Measurements from ENCODE around the gene NUP93.

The NUP93 gene

GRCh38 chr16:56758432-56758831 is 28.5 kb downstream of the NUP93 start:
- H2AFZ ChIP-seq (ENCODE audit: low read length) = no peak overlapping the region
- no peaks in the 10 kb centered on the region for H3F3A ChIP-seq (ENCODE audit: insufficient read depth, low read length)
- no peaks in the 10 kb centered on the region for H3K36me3 ChIP-seq (replicated peaks; ENCODE audit: insufficient read depth, low read length)
- TF ChIP-seq EZH2phosphoT487 (IDR thresholded peaks at IDR 0.05; ENCODE audit: low read length) (no peak), EZH2 (optimal IDR thresholded peaks at IDR 0.05; ENCODE audit: low read depth, low read length) (no peak)
- TF ChIP-seq, protein P1, sequence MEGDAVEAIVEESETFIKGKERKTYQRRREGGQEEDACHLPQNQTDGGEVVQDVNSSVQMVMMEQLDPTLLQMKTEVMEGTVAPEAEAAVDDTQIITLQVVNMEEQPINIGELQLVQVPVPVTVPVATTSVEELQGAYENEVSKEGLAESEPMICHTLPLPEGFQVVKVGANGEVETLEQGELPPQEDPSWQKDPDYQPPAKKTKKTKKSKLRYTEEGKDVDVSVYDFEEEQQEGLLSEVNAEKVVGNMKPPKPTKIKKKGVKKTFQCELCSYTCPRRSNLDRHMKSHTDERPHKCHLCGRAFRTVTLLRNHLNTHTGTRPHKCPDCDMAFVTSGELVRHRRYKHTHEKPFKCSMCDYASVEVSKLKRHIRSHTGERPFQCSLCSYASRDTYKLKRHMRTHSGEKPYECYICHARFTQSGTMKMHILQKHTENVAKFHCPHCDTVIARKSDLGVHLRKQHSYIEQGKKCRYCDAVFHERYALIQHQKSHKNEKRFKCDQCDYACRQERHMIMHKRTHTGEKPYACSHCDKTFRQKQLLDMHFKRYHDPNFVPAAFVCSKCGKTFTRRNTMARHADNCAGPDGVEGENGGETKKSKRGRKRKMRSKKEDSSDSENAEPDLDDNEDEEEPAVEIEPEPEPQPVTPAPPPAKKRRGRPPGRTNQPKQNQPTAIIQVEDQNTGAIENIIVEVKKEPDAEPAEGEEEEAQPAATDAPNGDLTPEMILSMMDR (IDR thresholded peaks at IDR 0.05; ENCODE audit: low read length) = no peak
- no peaks in the 10 kb centered on the region for H3K4me1 ChIP-seq (ENCODE audit: low read length)
- H3K9me2 ChIP-seq (replicated peaks; ENCODE audit: insufficient read depth, low read length) = no peaks in the 10 kb centered on the region
- no peak overlapping the region for H3K4me2 ChIP-seq (ENCODE audit: low read depth, low read length)
- H3K9ac ChIP-seq (ENCODE audit: low read length) = no peak overlapping the region
- H3K27ac ChIP-seq (ENCODE audit: low read length) = no peak overlapping the region
- H3K79me2 ChIP-seq (ENCODE audit: low read length) = peaks cover 17% of the 10 kb centered on the region; the same call in 1 of the 2 replicates
- H3K4me3 ChIP-seq (ENCODE audit: low read length) = no peak overlapping the region
- H3K27me3 ChIP-seq (replicated peaks; ENCODE audit: insufficient read depth, low read length) = no peaks in the 10 kb centered on the region
- no peak for DNase-seq
- H4K20me1 ChIP-seq (ENCODE audit: insufficient read depth, low read length) = no peaks in the 10 kb centered on the region
- no peaks in the 10 kb centered on the region for H3K9me3 ChIP-seq (replicated peaks; ENCODE audit: insufficient read depth, low read length)

DNA sequence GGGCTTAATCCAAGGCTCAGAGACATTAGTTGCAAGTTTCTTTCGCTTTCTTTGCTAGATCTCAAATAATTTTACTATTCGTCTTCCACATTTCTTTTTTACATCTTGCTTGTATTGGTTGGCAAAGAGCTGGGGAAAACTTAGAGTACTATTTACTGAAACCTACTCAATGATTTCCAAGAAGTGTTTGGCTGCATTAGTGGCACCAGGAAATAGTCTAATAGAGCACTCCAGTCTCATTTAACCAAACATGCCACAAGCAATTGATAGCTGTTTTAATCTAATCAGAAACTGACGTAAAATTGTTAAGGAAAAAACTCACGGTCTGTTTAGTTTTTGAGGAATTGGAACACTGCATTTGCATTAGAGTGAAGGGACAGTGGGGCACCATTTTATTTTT is 29.0 kb downstream of the NUP93 start:
- H3K4me2 ChIP-seq (ENCODE audit: low read depth, low read length) = no peak overlapping the region
- TF ChIP-seq, protein P1 (IDR thresholded peaks at IDR 0.05; ENCODE audit: low read length) = no peak
- no peak for TF ChIP-seq EZH2phosphoT487 (IDR thresholded peaks at IDR 0.05; ENCODE audit: low read length)
- no peak for TF ChIP-seq EZH2 (optimal IDR thresholded peaks at IDR 0.05; ENCODE audit: low read depth, low read length)
- no peak overlapping the region for H3K9ac ChIP-seq (ENCODE audit: low read length)
- H3F3A ChIP-seq (ENCODE audit: insufficient read depth, low read length) = no peaks in the 10 kb centered on the region
- no peak for DNase-seq
- no peaks in the 10 kb centered on the region for H3K36me3 ChIP-seq (replicated peaks; ENCODE audit: insufficient read depth, low read length)
- no peak overlapping the region for H3K27ac ChIP-seq (ENCODE audit: low read length)
- H3K27me3 ChIP-seq (replicated peaks; ENCODE audit: insufficient read depth, low read length) = no peaks in the 10 kb centered on the region
- H3K79me2 ChIP-seq (ENCODE audit: low read length) = peaks cover 17% of the 10 kb centered on the region; the same call in 1 of the 2 replicates
- H3K4me1 ChIP-seq (ENCODE audit: low read length) = 0 out of 2 replicates have a peak, but pooled peaks cover 3% of the 10 kb centered on the region
- no peaks in the 10 kb centered on the region for H3K9me2 ChIP-seq (replicated peaks; ENCODE audit: insufficient read depth, low read length)
- H2AFZ ChIP-seq (ENCODE audit: low read length) = no peak overlapping the region
- H3K4me3 ChIP-seq (ENCODE audit: low read length) = no peak overlapping the region
- H3K9me3 ChIP-seq (replicated peaks; ENCODE audit: insufficient read depth, low read length) = no peaks in the 10 kb centered on the region
- no peaks in the 10 kb centered on the region for H4K20me1 ChIP-seq (ENCODE audit: insufficient read depth, low read length)

DNA sequence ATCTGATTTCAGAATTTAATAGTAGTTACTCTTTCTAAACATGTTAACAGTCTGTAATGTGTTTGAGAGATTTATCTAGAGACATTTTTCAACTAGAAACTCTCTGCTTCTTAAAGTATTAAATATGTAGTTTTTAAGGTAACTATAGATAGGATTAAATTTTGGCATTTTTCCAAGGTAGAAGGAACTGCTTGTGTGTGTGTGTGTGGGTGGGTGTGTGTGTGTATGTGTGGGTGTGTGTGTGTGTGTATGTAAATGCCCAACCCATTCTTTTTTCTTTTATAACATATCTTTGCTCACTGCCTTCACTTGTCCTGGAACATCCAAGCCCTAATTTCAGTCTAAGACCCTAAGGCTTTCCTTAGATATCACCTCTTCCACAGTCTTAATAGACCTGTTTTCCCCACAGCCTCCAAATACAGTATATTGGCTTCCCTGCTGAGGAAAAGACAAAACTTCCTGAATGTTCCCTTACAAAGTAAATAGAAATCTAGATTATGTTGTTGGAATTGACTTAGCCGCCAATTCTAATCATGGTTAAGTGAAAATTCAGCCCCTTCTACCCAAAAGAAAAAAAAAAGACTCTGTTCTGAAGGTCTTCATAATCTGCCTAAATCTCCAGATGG is 33.5 kb downstream of the NUP93 start:
- H3K4me1 ChIP-seq (ENCODE audit: low read length) = peaks cover 16% of the 10 kb centered on the region
- H2AFZ ChIP-seq (ENCODE audit: low read length) = no peak overlapping the region
- H3K9ac ChIP-seq (ENCODE audit: low read length) = no peak overlapping the region
- no peak for DNase-seq
- no peaks in the 10 kb centered on the region for H4K20me1 ChIP-seq (ENCODE audit: insufficient read depth, low read length)
- H3K9me3 ChIP-seq (replicated peaks; ENCODE audit: insufficient read depth, low read length) = no peaks in the 10 kb centered on the region
- no peaks in the 10 kb centered on the region for H3F3A ChIP-seq (ENCODE audit: insufficient read depth, low read length)
- H3K36me3 ChIP-seq (replicated peaks; ENCODE audit: insufficient read depth, low read length) = no peaks in the 10 kb centered on the region
- no peaks in the 10 kb centered on the region for H3K27me3 ChIP-seq (replicated peaks; ENCODE audit: insufficient read depth, low read length)
- no peak overlapping the region for H3K4me2 ChIP-seq (ENCODE audit: low read depth, low read length)
- no peaks in the 10 kb centered on the region for H3K9me2 ChIP-seq (replicated peaks; ENCODE audit: insufficient read depth, low read length)
- H3K27ac ChIP-seq (ENCODE audit: low read length) = no peak overlapping the region
- peaks cover 6% of the 10 kb centered on the region for H3K79me2 ChIP-seq (ENCODE audit: low read length)
- TF ChIP-seq, protein P1 (IDR thresholded peaks at IDR 0.05; ENCODE audit: low read length) = no peak
- TF ChIP-seq EZH2phosphoT487 (IDR thresholded peaks at IDR 0.05; ENCODE audit: low read length) (no peak), EZH2 (optimal IDR thresholded peaks at IDR 0.05; ENCODE audit: low read depth, low read length) (no peak)
- H3K4me3 ChIP-seq (ENCODE audit: low read length) = no peak overlapping the region

Data from MM.1S (cell line).